Rectal smooth muscle tissue (tissue), 1 donor: ENCODE data around the gene GABRG3.

Source experiments
- H3K27ac ChIP-seq: one replicate; pipeline ENCODE4 v1.7.0; 2013; ENCODE audit warnings: low read depth, low read length, inconsistent platforms
- H3K27me3 ChIP-seq: one replicate; pipeline ENCODE4 v1.7.0; 2013; ENCODE audit warnings: low read length; ENCODE audit not compliant: control insufficient read depth, insufficient read depth
- H3K36me3 ChIP-seq: one replicate; pipeline ENCODE4 v1.7.0; 2013; ENCODE audit warnings: low read length; ENCODE audit not compliant: control insufficient read depth, insufficient read depth
- H3K4me1 ChIP-seq: one replicate; pipeline ENCODE4 v1.7.0; 2013; ENCODE audit warnings: low read length; ENCODE audit not compliant: control insufficient read depth, insufficient read depth
- H3K4me3 ChIP-seq: one replicate; pipeline ENCODE4 v1.7.0; 2013; ENCODE audit warnings: low read length
- H3K9ac ChIP-seq: one replicate; pipeline ENCODE4 v1.7.0; 2013; ENCODE audit warnings: low read length

The GABRG3 gene

DNA sequence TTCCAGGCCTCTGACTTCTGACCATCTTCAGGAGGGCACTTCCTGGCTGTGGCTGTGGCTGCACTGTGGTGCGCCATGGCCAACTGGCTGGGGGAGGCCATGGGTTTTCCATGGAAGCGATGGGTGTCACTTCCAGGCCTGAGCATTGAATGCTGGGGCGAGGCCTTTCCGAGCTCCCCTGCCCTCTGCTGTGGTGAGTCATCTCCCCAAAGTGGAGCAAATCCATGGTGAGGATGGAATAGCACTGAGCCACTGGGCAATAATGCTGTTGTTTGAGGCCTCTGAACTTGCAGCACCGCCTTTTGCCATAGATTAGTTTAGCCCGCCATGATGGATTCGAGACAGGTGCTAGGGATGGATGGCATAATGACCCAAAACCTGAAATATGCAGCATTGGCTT lies 155.5 kb downstream of the GABRG3 start:
- no peak overlapping the region for H3K9ac ChIP-seq
- no peaks in the 10 kb centered on the region for H3K36me3 ChIP-seq
- no peaks in the 10 kb centered on the region for H3K27me3 ChIP-seq
- no peaks in the 10 kb centered on the region for H3K4me1 ChIP-seq
- no peak overlapping the region for H3K27ac ChIP-seq
- H3K4me3 ChIP-seq: no peak overlapping the region

DNA sequence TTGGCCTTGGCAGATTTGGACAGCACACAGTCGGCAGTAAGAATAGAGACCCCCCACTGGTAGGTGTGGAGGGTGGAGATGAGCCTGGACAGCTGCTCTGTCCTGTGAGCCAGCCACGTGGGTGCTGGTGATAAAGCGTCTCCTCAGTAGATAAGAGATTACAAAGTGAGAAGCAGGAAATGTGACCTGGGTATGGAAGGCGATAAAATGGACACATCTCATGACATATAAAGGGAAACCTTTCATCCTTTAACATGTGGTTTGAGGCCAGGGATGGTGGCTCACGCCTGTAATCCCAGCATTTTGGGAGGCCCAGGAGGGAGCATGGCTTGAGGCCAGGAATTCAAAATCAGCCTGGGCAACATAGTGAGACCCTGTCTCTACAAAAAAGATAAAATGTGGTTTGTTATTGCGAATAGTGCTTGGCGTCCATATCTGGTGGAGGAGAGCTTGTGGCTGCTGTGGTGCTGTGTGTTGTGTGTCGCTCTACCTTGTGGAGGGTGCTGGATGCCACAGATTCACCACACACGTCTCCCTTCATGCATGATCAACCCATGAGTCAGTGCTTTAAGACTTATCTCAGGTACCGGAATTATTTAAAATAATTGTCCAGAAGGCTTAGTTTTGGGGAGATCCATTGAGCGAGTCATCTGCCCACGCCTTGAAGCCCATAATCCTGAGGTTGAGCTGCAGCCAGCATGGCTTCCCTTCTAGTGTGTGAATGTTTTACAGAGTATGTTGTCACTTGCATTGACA lies 157.0 kb downstream of the GABRG3 start:
- no peaks in the 10 kb centered on the region for H3K4me1 ChIP-seq
- no peaks in the 10 kb centered on the region for H3K27me3 ChIP-seq
- H3K4me3 ChIP-seq: no peak overlapping the region
- H3K36me3 ChIP-seq: no peaks in the 10 kb centered on the region
- no peak overlapping the region for H3K9ac ChIP-seq
- no peak overlapping the region for H3K27ac ChIP-seq

DNA sequence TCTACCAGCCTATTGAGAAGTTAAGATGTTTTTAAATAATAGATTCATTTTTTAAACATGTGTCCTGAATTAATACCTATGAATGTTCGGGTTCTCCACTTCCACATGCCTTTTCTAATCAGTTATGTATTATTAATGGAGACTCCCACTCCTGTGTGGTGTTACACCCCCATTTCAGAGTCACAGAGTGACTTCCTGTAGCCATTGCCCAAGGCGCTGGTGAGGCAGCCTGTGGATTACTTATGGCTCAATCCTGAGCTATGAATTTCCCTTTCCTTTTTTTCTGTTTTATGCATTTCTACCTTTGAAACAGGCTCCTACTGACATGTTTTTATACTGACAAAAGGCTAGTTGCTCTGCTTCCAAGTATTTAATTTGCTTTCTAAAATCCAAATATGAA lies 162.3 kb downstream of the GABRG3 start:
- H3K27ac ChIP-seq: no peak overlapping the region
- no peaks in the 10 kb centered on the region for H3K4me1 ChIP-seq
- no peaks in the 10 kb centered on the region for H3K36me3 ChIP-seq
- H3K9ac ChIP-seq: no peak overlapping the region
- H3K27me3 ChIP-seq: no peaks in the 10 kb centered on the region
- no peak overlapping the region for H3K4me3 ChIP-seq

DNA sequence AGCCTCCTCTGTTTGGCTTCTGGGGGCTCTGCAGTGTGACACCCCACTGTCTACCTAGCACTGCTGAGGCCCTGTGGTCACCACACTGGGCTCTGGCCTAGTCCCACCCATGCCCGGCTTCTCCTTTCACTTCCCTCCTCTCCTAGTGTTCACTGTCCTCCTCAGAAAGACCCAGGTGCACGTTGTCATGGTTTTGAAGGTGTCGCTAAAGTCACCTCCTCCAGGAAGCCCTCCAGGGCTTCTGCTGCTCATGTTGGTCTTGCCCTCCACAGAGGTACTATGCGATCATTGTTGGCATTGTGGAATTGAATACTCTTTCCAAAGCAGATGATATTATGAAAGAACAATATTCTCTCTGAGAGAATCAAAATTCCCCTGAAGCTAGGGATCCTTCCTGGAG lies 163.5 kb downstream of the GABRG3 start:
- H3K9ac ChIP-seq: no peak overlapping the region
- no peaks in the 10 kb centered on the region for H3K4me1 ChIP-seq
- H3K27ac ChIP-seq: no peak overlapping the region
- H3K27me3 ChIP-seq: no peaks in the 10 kb centered on the region
- H3K4me3 ChIP-seq: no peak overlapping the region
- H3K36me3 ChIP-seq: no peaks in the 10 kb centered on the region

DNA sequence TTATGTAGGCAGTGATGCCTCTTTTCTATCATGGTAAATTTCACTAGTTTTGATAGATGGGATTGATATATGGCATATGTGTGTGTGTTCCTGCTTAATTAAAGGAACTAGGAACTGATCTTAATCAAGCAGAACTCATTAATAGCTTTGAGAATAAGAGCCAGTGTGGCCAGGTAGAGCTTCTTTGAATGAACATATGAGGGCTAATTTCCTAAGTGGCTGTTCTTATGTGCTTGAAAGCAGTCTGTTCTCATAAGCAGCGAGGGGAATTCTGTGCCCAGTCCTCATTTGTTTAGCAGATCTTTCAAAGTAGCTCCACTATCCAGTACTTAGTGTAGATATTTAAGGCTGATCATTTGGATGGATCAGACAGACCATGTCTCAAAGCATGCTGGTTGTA lies 164.2 kb downstream of the GABRG3 start:
- Histone ChIP-seq H3K36me3 (no peaks in the 10 kb centered on the region), H3K9ac (no peak overlapping the region), H3K4me1 (no peaks in the 10 kb centered on the region), H3K4me3 (no peak overlapping the region), H3K27ac (no peak overlapping the region), H3K27me3 (no peaks in the 10 kb centered on the region)

DNA sequence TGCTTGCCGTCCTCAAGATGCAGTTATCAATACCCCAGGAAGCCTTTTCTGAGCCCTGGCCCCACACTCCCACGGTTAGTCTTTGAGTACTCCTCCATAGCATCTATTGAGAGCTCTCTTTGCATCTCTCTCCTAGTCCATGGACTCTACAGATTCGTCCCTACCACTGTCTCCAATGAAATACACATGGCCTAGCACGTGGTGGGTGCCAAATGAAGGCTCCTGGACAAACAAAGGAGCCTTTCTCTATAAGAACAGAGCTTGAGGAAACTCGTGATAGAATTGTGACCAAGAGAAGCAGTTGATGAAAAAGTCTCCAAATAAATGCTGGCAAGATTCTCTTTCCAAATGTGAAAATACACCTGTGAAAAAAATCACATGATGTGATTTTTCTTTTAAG lies 166.1 kb downstream of the GABRG3 start:
- H3K27me3 ChIP-seq: no peaks in the 10 kb centered on the region
- H3K4me1 ChIP-seq: no peaks in the 10 kb centered on the region
- no peak overlapping the region for H3K27ac ChIP-seq
- H3K9ac ChIP-seq: no peak overlapping the region
- H3K4me3 ChIP-seq: no peak overlapping the region
- H3K36me3 ChIP-seq: no peaks in the 10 kb centered on the region

DNA sequence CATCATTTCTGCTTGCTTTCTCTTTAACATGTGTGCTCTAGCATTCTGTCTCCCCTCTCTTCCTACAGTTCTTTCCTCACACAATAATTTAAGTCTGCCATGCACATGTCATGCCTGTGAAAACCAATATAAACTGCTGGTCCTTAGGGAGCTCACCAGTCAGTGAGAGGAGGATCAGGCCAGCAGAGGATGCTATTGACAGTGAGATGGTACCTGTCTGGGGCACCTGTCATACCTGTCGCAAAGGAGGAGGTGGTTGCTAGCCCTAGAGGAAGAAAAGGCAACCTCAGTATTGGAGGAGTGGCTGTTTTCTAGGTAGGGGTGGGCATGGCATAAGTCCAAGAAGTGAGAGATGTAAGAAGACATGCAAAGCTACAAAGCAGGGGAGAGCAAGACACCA lies 194.6 kb downstream of the GABRG3 start:
- Histone ChIP-seq H3K27ac (no peak overlapping the region), H3K36me3 (no peaks in the 10 kb centered on the region), H3K4me1 (no peaks in the 10 kb centered on the region), H3K9ac (no peak overlapping the region), H3K4me3 (no peak overlapping the region), H3K27me3 (no peaks in the 10 kb centered on the region)

DNA sequence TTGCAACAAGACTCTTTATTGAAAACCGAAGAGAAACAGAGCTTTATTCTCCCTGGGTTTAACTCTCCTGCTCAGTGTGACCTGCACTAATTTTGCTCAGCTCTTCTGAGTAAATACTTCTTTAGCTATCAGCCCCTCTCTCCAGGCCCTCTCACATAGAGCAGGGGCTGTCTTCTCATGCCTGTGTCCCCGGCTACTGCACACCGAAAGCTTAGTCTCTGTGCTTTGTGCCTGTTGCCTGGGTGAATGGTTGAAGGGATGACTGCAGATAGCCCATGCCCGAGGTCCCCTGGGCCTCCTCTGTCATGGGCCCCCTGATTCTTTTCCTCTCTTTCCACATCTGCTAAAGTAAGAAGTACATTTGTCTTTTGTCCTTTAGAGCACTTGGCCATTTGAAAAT lies 195.9 kb downstream of the GABRG3 start:
- Histone ChIP-seq H3K9ac (no peak overlapping the region), H3K4me3 (no peak overlapping the region), H3K4me1 (no peaks in the 10 kb centered on the region), H3K27me3 (no peaks in the 10 kb centered on the region), H3K36me3 (no peaks in the 10 kb centered on the region), H3K27ac (no peak overlapping the region)

DNA sequence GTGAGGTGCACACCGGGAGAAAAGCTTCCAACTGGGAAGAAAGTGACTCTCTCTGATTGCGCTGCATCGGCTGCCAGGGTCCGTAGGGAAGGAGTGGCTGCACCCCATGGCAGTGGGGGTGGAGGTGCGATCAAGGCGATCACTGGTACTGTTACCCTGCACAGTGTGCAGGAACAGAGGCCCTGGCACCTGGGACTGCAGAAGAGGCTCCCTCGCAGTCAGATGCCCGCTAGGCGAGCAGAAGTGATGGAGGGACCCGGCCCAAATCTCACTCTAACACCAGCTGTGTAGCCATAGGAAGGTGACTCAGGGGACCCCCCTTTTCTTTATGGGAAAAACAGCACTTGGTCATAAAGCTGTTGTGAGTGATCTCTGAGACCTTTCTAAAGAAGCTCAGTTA lies 196.8 kb downstream of the GABRG3 start:
- H3K27ac ChIP-seq: no peak overlapping the region
- no peaks in the 10 kb centered on the region for H3K4me1 ChIP-seq
- no peaks in the 10 kb centered on the region for H3K27me3 ChIP-seq
- H3K9ac ChIP-seq: no peak overlapping the region
- no peaks in the 10 kb centered on the region for H3K36me3 ChIP-seq
- H3K4me3 ChIP-seq: no peak overlapping the region

DNA sequence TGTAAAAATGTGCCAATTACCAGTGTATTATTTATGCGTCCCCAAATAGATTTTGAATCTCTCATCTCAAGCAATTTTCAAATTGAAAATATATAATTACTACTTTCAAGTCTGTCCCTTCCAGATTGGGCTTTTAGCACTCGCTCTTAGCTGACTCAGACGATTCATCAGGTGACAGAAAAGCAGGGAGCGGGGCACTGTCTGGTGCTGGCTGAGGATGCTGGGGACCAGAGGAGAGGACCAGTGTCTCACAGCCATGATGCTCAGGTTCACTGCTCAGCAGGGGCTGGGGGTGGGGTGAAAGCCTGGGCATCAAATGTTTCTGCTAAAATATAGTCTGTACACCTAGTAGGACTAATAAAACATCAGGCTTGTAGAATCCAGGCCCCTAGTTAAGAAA lies 199.9 kb downstream of the GABRG3 start:
- Histone ChIP-seq H3K27ac (no peak overlapping the region), H3K27me3 (no peaks in the 10 kb centered on the region), H3K4me1 (no peaks in the 10 kb centered on the region), H3K4me3 (no peak overlapping the region), H3K9ac (no peak overlapping the region), H3K36me3 (no peaks in the 10 kb centered on the region)

DNA sequence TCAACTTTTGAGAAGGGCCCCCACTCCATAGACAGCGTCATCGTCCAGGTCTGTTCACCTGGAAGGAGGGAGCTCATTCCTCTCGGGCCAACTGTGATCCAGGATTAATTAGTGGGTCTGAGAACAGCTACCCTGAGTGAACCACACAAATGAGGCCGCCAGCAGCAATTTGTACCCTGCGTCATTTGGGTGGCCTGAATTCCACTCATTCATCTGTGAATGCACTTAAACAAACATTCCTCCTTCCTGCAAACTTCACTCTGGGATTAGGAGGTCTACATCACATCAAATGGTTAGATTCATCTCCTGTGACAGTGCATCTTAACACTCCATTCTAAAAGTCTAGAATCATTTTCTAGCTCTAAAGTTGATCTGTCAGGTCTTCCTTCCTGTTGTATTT lies 201.8 kb downstream of the GABRG3 start:
- no peak overlapping the region for H3K4me3 ChIP-seq
- no peak overlapping the region for H3K9ac ChIP-seq
- H3K4me1 ChIP-seq: no peaks in the 10 kb centered on the region
- H3K27ac ChIP-seq: no peak overlapping the region
- H3K36me3 ChIP-seq: no peaks in the 10 kb centered on the region
- no peaks in the 10 kb centered on the region for H3K27me3 ChIP-seq

DNA sequence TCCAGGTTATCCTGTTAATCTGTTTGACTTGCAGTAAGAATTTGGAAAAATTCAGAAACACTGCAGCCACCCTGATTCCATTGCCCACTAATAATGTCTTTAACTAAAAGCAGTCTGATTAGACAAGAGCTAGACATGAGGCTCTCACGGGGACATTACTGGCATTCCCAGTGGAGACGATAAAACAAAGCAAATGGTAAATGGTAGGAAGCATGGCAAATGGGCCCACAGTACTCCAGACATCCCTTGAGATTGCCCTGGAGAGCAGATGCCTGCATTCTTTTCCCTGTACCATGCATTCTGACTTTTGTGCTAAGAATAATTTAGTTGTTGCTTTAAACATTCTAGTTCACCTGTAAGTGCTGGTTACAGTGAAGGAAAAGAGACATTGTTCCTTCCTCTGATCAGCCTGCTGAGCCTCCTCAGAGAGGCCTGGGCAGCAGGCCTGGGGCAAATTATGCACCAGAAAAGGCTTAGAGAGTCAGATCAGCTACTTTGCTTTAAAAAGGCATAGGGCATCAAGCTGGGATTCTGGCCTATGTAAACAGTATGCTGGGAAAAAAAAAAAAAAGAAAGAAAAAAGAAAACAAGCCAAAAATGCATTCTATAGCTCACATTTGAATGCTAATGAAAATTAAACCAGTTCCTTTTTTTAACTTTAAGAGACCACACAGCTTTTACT lies 204.6 kb downstream of the GABRG3 start:
- H3K9ac ChIP-seq: no peak overlapping the region
- H3K4me1 ChIP-seq: no peaks in the 10 kb centered on the region
- no peak overlapping the region for H3K4me3 ChIP-seq
- H3K27ac ChIP-seq: no peak overlapping the region
- no peaks in the 10 kb centered on the region for H3K36me3 ChIP-seq
- no peaks in the 10 kb centered on the region for H3K27me3 ChIP-seq

DNA sequence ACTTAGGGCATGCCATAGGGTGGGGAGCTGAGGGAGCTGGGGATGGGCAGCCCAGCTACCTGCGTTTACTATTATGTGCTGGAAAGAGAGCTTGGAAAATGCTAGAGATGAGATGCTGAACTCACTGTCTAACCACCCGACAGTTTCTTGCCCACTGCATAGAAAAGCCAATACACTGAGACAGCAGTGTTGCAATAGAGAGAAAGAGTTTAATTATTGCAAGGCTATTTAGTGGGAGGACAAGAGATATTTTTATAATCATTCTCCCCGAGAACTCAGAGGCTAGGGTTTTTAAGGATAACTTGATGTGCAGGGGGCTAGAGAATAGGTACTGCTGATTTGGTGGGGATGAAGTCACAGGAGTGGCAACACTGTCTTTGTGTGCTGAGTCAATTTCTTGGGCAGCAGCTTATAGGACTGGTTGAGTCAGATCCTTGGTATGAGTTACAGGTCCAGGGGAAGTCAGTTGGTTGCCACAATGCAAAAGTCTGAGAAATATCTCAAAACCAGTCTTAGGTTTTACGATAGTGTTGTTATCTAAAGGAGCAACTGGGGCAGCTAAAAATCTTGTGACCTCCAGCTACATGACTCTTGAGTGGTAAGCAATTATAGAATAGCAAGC lies 205.9 kb downstream of the GABRG3 start:
- Histone ChIP-seq H3K36me3 (no peaks in the 10 kb centered on the region), H3K27me3 (no peaks in the 10 kb centered on the region), H3K4me1 (no peaks in the 10 kb centered on the region), H3K4me3 (no peak overlapping the region), H3K9ac (no peak overlapping the region), H3K27ac (no peak overlapping the region)
